SJSA1 (cell line): ENCODE measurements around the gene MAP3K12. TPM values are rescaled to one million over a fixed set of nuclear protein-coding genes. Genes with fewer than 3 reads are reported as not detected.
"Not testable (repeated sequence)": the region's sequence is repeated elsewhere in the genome, so short reads cannot be mapped to it uniquely, and the experiment has no call there.

Experiments
- DNase-seq, 2 experiments: peaks; one replicate each; pipeline ENCODE4 v3.0.0-alpha.2; 2015 to 2020; ENCODE audit warnings: low spot score in 2 of 2, low read depth in 1 of 2
- H3K27ac ChIP-seq: fragments of 250-450 bp; sonication (Bioruptor Pico); 2 replicates; pipeline ENCODE4 v1.5.1; 2020; ENCODE audit warnings: mild to moderate bottlenecking, moderate library complexity
- H3K27me3 ChIP-seq: fragments of 250-450 bp; sonication (Bioruptor Pico); replicated peaks from 2 replicates; pipeline ENCODE4 v1.5.1; 2020; ENCODE audit warnings: mild to moderate bottlenecking, moderate library complexity
- H3K36me3 ChIP-seq: fragments of 250-450 bp; sonication (Bioruptor Pico); 2 replicates; pipeline ENCODE4 v1.5.1; 2020; ENCODE audit warnings: mild to moderate bottlenecking
- H3K4me1 ChIP-seq: fragments of 250-450 bp; sonication (Bioruptor Pico); replicated peaks from 2 replicates; pipeline ENCODE4 v1.6.1; 2021; ENCODE audit warnings: mild to moderate bottlenecking
- H3K4me3 ChIP-seq: fragments of 250-450 bp; sonication (Bioruptor Pico); 2 replicates; pipeline ENCODE4 v1.5.1; 2020; ENCODE audit warnings: mild to moderate bottlenecking
- H3K9me3 ChIP-seq: fragments of 250-450 bp; sonication (Bioruptor Pico); replicated peaks from 2 replicates; pipeline ENCODE4 v1.5.1; 2020; ENCODE audit warnings: mild to moderate bottlenecking
- total RNA-seq: library from RNA; depleted of rRNA; stranded (reverse); fragments of >200 nt; shearing (Covaris generic); gene quantifications from 2 replicates; pipeline ENCODE4 v1.2.3, GENCODE V29; 2014

MAP3K12 gene
- total RNA-seq, 1 experiment from 2014 or later, result 6.7 TPM

GRCh38 chr12:53463802-53464560 lies 35.3 kb downstream of the MAP3K12 start:
- no peak for DNase-seq
- no peaks in the 10 kb centered on the region for H3K4me1 ChIP-seq
- H3K27me3 ChIP-seq, result no peaks in the 10 kb centered on the region
- H3K4me3 ChIP-seq, result no peak overlapping the region
- no peak overlapping the region for H3K27ac ChIP-seq
- H3K36me3 ChIP-seq, result peaks cover 98% of the 10 kb centered on the region
- H3K9me3 ChIP-seq, result no peaks in the 10 kb centered on the region

DNA sequence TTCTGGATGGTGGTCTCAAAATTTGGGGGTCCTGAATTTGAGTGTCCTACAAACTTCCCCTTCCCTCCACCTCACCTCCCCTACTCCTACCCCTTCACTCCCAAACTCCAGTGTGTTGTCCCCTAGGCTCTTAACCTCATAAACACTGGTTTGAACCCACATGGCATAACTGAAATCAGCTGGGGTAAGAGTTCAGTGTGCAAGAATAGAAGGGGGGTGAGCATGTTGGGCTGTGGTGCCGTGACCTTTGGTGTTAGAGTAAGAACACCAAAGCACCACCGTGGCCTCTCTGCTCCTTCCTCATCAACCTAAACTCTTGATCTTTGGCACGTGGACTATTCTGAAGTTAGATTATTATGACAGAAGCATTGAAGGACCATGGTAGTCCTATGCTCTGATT lies 36.3 kb downstream of the MAP3K12 start:
- peaks cover 98% of the 10 kb centered on the region for H3K36me3 ChIP-seq
- DNase-seq, result no peak
- H3K27ac ChIP-seq, result no peak overlapping the region
- no peaks in the 10 kb centered on the region for H3K4me1 ChIP-seq
- no peaks in the 10 kb centered on the region for H3K27me3 ChIP-seq
- H3K4me3 ChIP-seq, result no peak overlapping the region
- no peaks in the 10 kb centered on the region for H3K9me3 ChIP-seq

DNA sequence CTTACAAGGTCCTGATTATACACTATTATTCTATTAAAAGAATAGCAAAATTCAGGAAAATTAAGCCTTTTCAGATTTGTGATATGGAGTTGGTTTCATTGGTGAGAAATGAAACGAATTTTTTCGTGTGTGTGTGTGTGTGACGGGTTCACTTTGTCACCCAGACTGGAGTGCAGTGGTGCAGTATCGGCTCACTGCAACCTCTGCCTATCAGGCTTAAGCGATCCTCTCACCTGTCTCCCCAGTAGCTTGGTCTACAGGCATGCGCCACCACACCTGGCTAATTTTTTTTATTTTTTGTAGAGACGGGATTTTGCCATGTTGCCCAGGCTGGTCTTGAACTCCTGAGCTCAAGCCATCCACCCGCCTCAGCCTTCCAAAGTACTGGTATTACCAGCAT lies 37.7 kb downstream of the MAP3K12 start:
- no peak for DNase-seq
- Histone ChIP-seq H3K4me3 (no peak overlapping the region), H3K36me3 (peaks cover 98% of the 10 kb centered on the region), H3K4me1 (no peaks in the 10 kb centered on the region), H3K9me3 (no peaks in the 10 kb centered on the region), H3K27ac (no peak overlapping the region), H3K27me3 (no peaks in the 10 kb centered on the region)

DNA sequence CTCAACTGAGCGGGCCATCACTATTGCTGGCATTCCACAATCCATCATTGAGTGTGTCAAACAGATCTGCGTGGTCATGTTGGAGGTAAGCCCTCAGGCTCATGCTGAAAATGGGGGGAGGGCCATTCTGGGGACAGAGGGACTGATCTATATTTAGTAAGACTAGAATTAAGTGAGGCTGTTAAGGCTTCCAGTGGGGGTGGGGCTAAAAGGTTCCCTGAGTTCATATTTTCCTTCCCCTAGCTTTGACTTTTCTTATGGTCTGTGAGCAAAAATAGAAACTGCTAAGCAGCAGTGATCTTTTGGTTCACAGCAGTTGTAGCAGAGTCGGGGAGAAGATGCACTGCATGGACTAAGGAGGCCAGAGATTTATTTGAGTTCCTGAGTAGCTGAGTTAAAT lies 38.2 kb downstream of the MAP3K12 start:
- no peak for DNase-seq
- Histone ChIP-seq H3K36me3 (peaks cover 98% of the 10 kb centered on the region), H3K27ac (no peak overlapping the region), H3K27me3 (no peaks in the 10 kb centered on the region), H3K9me3 (no peaks in the 10 kb centered on the region), H3K4me1 (no peaks in the 10 kb centered on the region), H3K4me3 (no peak overlapping the region)

DNA sequence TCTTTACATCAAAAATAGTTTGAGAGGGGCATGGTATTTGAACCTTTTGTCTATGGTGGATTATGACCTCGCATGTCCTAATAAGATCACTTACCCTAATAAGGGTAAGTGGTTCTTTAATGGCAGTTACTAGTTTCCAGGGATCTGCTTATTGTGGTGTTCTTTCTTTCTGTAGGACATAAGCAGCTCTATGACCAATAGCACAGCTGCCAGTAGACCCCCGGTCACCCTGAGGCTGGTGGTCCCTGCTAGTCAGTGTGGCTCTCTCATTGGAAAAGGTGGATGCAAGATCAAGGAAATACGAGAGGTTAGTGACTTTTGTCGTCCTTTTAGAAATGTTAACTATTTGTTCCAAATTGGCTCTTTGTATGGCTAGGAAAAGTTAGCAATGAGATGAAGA lies 40.2 kb downstream of the MAP3K12 start:
- DNase-seq, result no peak
- Histone ChIP-seq H3K9me3 (no peaks in the 10 kb centered on the region), H3K36me3 (peaks cover 100% of the 10 kb centered on the region), H3K4me1 (peaks cover 6% of the 10 kb centered on the region), H3K4me3 (no peak overlapping the region), H3K27ac (no peak overlapping the region), H3K27me3 (no peaks in the 10 kb centered on the region)

DNA sequence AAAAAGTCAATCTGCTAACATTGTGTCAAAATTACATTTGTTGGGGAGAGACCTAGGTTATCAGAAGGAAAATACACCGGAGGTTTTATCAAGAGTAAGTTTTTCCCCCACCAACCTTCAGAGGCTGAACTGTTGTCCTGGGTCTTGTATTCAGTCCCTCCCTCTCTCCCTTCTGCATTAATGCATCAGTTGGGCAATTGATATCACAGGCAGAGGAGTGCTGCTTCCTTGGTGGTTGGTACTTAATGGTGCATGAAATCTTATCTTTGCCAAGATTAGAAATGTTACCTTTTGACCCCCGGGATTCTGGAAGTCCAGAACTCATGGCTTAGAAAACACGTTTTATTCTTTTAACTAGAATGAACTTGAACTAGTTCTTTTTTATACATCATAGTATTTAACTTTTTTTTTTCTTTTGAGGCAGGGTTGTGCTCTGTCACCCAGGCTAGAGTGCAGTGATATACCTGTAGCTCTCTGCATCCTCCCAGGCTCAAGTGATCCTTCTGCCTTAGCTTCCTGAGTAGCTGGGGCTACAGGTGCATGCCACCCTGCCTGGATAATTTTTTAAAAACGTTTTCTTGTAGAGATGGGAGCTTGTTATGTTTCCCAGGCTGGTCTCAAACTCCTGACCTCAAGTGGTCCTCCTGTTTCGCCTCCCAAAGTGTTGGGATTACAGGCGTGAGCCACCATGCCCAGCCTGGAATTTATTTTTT lies 42.4 kb downstream of the MAP3K12 start:
- H3K9me3 ChIP-seq, result no peaks in the 10 kb centered on the region
- H3K36me3 ChIP-seq, result peaks cover 95% of the 10 kb centered on the region
- no peaks in the 10 kb centered on the region for H3K27me3 ChIP-seq
- peaks cover 17% of the 10 kb centered on the region for H3K4me1 ChIP-seq
- no peak overlapping the region for H3K27ac ChIP-seq
- DNase-seq, result no peak
- no peak overlapping the region for H3K4me3 ChIP-seq

GRCh38 chr12:53454707-53455106 lies 44.6 kb downstream of the MAP3K12 start:
- no peaks in the 10 kb centered on the region for H3K9me3 ChIP-seq
- H3K27me3 ChIP-seq, result no peaks in the 10 kb centered on the region
- DNase-seq, result no peak
- H3K4me1 ChIP-seq, result peaks cover 17% of the 10 kb centered on the region
- H3K27ac ChIP-seq, result no peak overlapping the region
- H3K4me3 ChIP-seq, result no peak overlapping the region
- H3K36me3 ChIP-seq, result peaks cover 74% of the 10 kb centered on the region

GRCh38 chr12:53453953-53454640 lies 45.2 kb downstream of the MAP3K12 start:
- Histone ChIP-seq H3K36me3 (peaks cover 68% of the 10 kb centered on the region), H3K27me3 (no peaks in the 10 kb centered on the region), H3K4me3 (peak overlapping the region; percentile 93), H3K4me1 (peaks cover 17% of the 10 kb centered on the region), H3K9me3 (no peaks in the 10 kb centered on the region), H3K27ac (no peak overlapping the region)
- DNase-seq, result no peak

DNA sequence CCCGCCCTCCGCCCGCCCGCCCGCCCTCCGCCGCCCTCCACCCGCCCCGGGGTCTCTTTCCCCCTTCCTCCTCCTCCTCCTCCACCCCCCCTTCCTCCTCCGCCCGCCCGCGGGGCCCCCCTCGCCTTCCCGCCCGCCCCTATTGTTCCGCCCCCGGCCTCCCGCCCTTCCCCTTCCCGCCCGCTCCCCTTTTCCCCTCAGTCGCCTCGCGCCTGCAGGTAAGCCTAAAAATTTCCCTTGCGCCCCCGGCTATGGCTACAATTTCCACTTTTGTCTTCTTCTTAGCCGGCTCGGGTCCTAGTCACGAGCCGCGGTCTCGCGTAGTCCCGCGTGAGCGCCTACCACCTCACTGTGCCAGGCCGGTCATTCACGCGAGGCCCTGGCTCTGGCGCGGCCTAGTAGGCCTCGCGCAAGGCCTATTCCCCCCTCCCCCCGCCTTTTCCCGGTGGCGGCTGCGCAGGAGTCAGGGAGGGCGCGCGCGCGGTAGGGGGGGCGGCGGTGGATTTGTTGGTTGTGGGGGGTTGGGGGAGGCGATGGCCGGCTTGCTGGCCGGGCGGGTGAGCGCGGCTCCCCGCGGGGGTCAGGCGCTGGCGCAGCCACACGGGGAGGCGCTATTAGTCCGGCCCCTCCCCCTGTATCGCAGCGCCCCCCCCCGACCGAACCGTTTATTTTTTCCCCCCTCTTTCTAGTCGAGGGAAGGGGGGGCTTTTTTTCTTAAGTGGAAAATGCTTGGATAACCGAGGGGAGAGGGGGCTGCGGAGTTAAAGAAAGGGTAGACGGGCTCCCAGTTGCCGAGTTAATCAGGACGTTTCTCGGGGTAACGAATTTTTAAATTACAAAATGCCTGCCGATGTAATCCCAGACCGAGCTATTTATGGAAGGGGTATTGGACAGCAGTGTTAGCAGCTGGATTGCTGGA lies 46.8 kb downstream of the MAP3K12 start:
- Histone ChIP-seq H3K27me3 (no peaks in the 10 kb centered on the region), H3K27ac (peak overlapping the region; percentile 97), H3K36me3 (peaks cover 59% of the 10 kb centered on the region)

DNA sequence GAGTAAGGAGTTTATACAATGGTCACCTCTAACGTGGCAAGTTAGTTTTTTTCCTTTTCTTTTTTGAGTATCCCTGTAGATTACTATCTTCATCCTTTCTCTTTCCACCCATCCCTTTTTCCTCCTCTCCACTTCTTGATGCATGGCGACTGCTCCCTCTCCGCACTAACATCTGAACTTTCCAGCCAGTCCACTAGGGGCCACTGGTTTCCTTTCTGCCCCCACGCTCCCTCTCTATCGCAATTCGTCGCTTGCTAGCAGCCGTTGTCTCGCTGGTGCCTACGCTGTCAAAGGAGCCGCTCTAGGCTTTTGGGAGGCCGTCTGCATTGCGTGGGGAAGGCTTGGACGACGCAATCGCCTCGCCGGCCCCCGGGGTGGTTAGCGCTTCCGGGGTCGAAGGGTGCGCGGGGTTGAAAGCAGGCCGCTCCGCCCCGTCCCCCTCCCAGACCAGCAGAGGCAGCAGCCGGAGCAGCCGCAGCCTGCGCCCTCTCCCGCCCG lies 47.5 kb downstream of the MAP3K12 start, which contains the start of gene PCBP2:
Gene PCBP2, plus strand, starts transcription at position 442 of the 498 bp plus-strand sequence. CDS start 2,699 bp downstream, outside the sequence.
- H3K27ac ChIP-seq, result peak within 1 kb of the TSS; percentile 97
- H3K4me3 ChIP-seq, result peak within 1 kb of the TSS; percentile 93
- peaks cover 52% of the 10 kb centered on the region for H3K36me3 ChIP-seq
- DNase-seq, result peak; percentile 97 to 99
- H3K4me1 ChIP-seq, result peaks cover 17% of the 10 kb centered on the region
- no peaks in the 10 kb centered on the region for H3K27me3 ChIP-seq
- H3K9me3 ChIP-seq, result no peaks in the 10 kb centered on the region

More for the DNA sequence above, 46.8 kb downstream of the MAP3K12 start:
- H3K9me3 ChIP-seq, result no peaks in the 10 kb centered on the region
- DNase-seq, result peak; percentile 83 to 92
- peak overlapping the region; percentile 93 for H3K4me3 ChIP-seq
- peaks cover 17% of the 10 kb centered on the region for H3K4me1 ChIP-seq

DNA sequence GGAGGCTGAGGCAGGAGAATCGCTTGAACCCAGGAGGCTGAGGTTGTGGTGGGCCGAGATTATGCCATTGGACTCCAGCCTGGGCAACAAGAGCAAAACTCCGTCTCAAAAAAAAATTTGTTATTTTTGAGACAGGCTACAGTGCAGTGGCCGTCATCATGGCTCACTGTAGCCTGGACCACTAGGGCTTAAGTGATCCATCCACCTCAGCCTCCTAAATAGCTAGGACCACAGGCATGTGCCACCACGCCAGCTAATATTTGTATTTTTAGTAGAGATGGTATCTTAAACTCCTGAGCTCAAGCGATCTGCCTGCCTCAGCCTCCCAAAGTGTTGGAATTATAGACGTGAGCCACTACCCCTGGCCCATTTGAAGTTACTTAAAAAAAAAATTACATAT lies 48.3 kb downstream of the MAP3K12 start:
- no peak overlapping the region for H3K4me3 ChIP-seq
- H3K36me3 ChIP-seq, result peaks cover 49% of the 10 kb centered on the region
- H3K27ac ChIP-seq, result no peak overlapping the region
- peaks cover 17% of the 10 kb centered on the region for H3K4me1 ChIP-seq
- H3K27me3 ChIP-seq, result no peaks in the 10 kb centered on the region
- DNase-seq, result no peak
- H3K9me3 ChIP-seq, result no peaks in the 10 kb centered on the region

DNA sequence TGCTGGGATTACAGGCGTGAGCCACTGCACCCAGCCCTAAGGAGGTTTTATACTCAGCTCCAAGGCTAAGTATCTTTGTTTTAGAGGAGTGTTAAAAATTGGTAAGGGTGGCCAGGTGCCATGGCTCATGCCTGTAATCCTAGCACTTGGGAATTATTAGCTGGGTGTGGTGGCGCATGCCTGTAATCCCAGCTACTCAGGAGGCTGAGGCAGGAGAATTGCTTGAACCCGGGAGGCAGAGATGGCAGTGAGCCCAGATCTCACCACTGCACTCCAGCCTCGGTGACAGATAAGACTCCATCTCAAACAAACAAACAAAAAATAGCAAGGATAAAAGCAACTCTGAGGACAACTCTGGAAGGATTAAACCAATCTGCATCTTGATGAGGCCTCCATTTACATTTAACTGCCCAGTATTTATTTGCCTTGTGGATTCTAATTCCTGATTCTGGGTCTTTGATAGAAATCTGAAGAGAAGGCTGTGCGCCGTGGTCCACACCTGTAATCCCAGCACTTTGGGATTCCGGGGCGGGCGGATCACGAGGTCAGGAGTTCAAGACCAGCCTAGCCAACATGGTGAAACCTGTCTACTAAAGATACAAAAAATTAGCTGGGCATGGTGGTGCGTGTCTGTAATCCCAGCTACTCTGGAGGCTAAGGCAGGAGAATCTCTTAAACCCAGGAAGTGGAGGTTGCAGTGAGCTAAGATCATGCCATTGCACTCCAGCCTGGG lies 54.5 kb downstream of the MAP3K12 start:
- not testable (repeated sequence) for H3K9me3 ChIP-seq, H3K27me3 ChIP-seq, H3K4me3 ChIP-seq, DNase-seq, H3K27ac ChIP-seq, H3K4me1 ChIP-seq
- peaks cover 37% of the 10 kb centered on the region for H3K36me3 ChIP-seq
